Panc1 (cell line): ENCODE measurements around the gene COL23A1.

Source experiments
- CTCF ChIP-seq: fragments of 450-650 bp; IDR thresholded peaks from 2 replicates; pipeline ENCODE4 v1.5.1; 2017; ENCODE audit warnings: mild to moderate bottlenecking
- POLR2AphosphoS5 ChIP-seq: IDR thresholded peaks from 2 replicates; pipeline ENCODE4 v1.6.1; 2012; ENCODE audit warnings: mild to moderate bottlenecking, low read depth, low read length, moderate library complexity
- REST ChIP-seq, 2 experiments: IDR thresholded peaks; 2 replicates each; pipeline ENCODE4 v1.6.1; 2011 to 2012; ENCODE audit warnings: low read depth in 2 of 2, control low read depth in 1 of 2, low read length in 1 of 2, mild to moderate bottlenecking in 1 of 2, moderate library complexity in 1 of 2; ENCODE audit not compliant: insufficient read depth in 1 of 2
- SIN3A ChIP-seq: IDR thresholded peaks from 2 replicates; pipeline ENCODE4 v1.6.1; 2012; ENCODE audit warnings: low read depth, mild to moderate bottlenecking, low read length, moderate library complexity, borderline replicate concordance; ENCODE audit not compliant: insufficient read depth
- TCF7L2 ChIP-seq: IDR thresholded peaks from 2 replicates; pipeline ENCODE4 v1.6.1; 2011; ENCODE audit warnings: mild to moderate bottlenecking, low read depth, low read length, inconsistent platforms

- no peak for TF ChIP-seq CTCF
- TF ChIP-seq POLR2AphosphoS5 = no peak
- TF ChIP-seq SIN3A = no peak
- TF ChIP-seq REST (IDR thresholded peaks at IDR 0.05; ENCODE audit: insufficient read depth in 1 of 2, low read depth in 2 of 2, low read length in 1 of 2) = no peak
- no peak for TF ChIP-seq TCF7L2
Observed at GRCh38 chr5:178386336-178386931, 203.8 kb downstream of the COL23A1 start.
